RWPE1 (cell line): ENCODE measurements around the gene LRRC72.

Experiments used
- CTCF ChIA-PET: fragments of 350-600 bp; sonication (Branson Sonifier 250); formaldehyde crosslinking; extraction: SDS; loops from one replicate; lab custom pipeline; 2021; lab: Yijun Ruan, JAX
- POLR2A ChIA-PET: fragments of 400-600 bp; formaldehyde crosslinking; extraction: SDS; loops from one replicate; lab custom pipeline; 2020; ENCODE audit warnings: antibody characterized with exemption; ENCODE audit not compliant: low non-redundant PET; lab: Yijun Ruan, JAX
- DNase-seq: peaks from one replicate; pipeline ENCODE4 v3.0.0; 2012; ENCODE audit warnings: low spot score
- H3K27ac ChIP-seq: fragments of 450-650 bp; 2 replicates; pipeline ENCODE4 v1.5.1; 2017
- CTCF ChIP-seq: fragments of 450-650 bp; conservative IDR thresholded peaks from 2 replicates; pipeline ENCODE4 v1.5.1; 2017; ENCODE audit warnings: low read depth, mild to moderate bottlenecking

The LRRC72 gene

GRCh38 chr7:16542401-16542800 is 15.8 kb downstream of the LRRC72 start:
- H3K27ac ChIP-seq = no peak overlapping the region
- ChIA-PET CTCF (interaction anchor here (0.7 kb wide), 1 partner anchor 430 kb away, joined by 3 read pairs; no protein-coding TSS in a partner anchor), POLR2A (no interaction called here)
- DNase-seq = no peak
- TF ChIP-seq CTCF = no peak

- ChIA-PET CTCF (no interaction called here), POLR2A (no interaction called here)
- DNase-seq = peak; percentile 8
- TF ChIP-seq CTCF = no peak
- no peak overlapping the region for H3K27ac ChIP-seq
Measured at GRCh38 chr7:16543456-16543855, 16.8 kb downstream of the LRRC72 start.

- CTCF ChIA-PET = no interaction called here
- POLR2A ChIA-PET = no interaction called here
- H3K27ac ChIP-seq = no peak overlapping the region
- no peak for TF ChIP-seq CTCF
- no peak for DNase-seq
Measured at GRCh38 chr7:16546921-16547505, 20.4 kb downstream of the LRRC72 start.

GRCh38 chr7:16548428-16548827 is 21.8 kb downstream of the LRRC72 start:
- ChIA-PET POLR2A (no interaction called here), CTCF (interaction anchor here (1.1 kb wide), 1 partner anchor 9 kb away, joined by 3 read pairs; no protein-coding TSS in a partner anchor)
- DNase-seq = no peak
- TF ChIP-seq CTCF = no peak
- H3K27ac ChIP-seq = no peak overlapping the region

- ChIA-PET CTCF (interaction anchor here (0.6 kb wide), 1 partner anchor 103 kb away, joined by 3 read pairs; no protein-coding TSS in a partner anchor), POLR2A (no interaction called here)
- TF ChIP-seq CTCF = no peak
Measured at GRCh38 chr7:16550671-16551070, 24.0 kb downstream of the LRRC72 start.

GRCh38 chr7:16554518-16555236 is 28.1 kb downstream of the LRRC72 start:
- no peak overlapping the region for H3K27ac ChIP-seq
- POLR2A ChIA-PET = no interaction called here
- CTCF ChIA-PET = interaction anchor here (0.7 kb wide), 2 partner anchors 32 to 1978 kb away, joined by 3 to 5 read pairs; no protein-coding TSS in a partner anchor
- no peak for TF ChIP-seq CTCF
- DNase-seq = no peak

More at GRCh38 chr7:16550671-16551070, 24.0 kb downstream of the LRRC72 start:
- no peak for DNase-seq
- no peak overlapping the region for H3K27ac ChIP-seq
